HG03521 (cell line): ENCODE results near the gene BMP7.
"Not testable (repeated sequence)": the region's sequence is repeated elsewhere in the genome, so short reads cannot be mapped to it uniquely, and the experiment has no call there.

Experiments
- ATAC-seq: cut with Tn5 transposase; IDR thresholded peaks from one replicate; pipeline ENCODE4 v1.9.1; 2021; ENCODE audit warnings: mild to moderate bottlenecking, moderate library complexity; ENCODE audit not compliant: unreplicated experiment

Gene BMP7

GRCh38 chr20:57251344-57251743 lies 15.1 kb downstream of the BMP7 start:
- no peak for ATAC-seq

- ATAC-seq = no peak
Observed at GRCh38 chr20:57250607-57251343, 15.7 kb downstream of the BMP7 start.

- no peak for ATAC-seq
Observed at GRCh38 chr20:57249772-57250171, 16.7 kb downstream of the BMP7 start.

GRCh38 chr20:57249073-57249472 lies 17.4 kb downstream of the BMP7 start:
- no peak for ATAC-seq

GRCh38 chr20:57248132-57248797 lies 18.2 kb downstream of the BMP7 start:
- ATAC-seq = no peak

GRCh38 chr20:57247292-57247965 lies 19.0 kb downstream of the BMP7 start:
- no peak for ATAC-seq

GRCh38 chr20:57245997-57246396 lies 20.4 kb downstream of the BMP7 start:
- ATAC-seq = no peak

GRCh38 chr20:57244627-57245214 lies 21.7 kb downstream of the BMP7 start:
- no peak for ATAC-seq

- no peak for ATAC-seq
Observed at GRCh38 chr20:57244221-57244585, 22.2 kb downstream of the BMP7 start.

GRCh38 chr20:57243480-57244220 lies 22.8 kb downstream of the BMP7 start:
- ATAC-seq = no peak

GRCh38 chr20:57242414-57242813 lies 24.0 kb downstream of the BMP7 start:
- no peak for ATAC-seq

- ATAC-seq = no peak
Observed at GRCh38 chr20:57241363-57241991, 25.0 kb downstream of the BMP7 start.

- ATAC-seq = no peak
Observed at GRCh38 chr20:57240581-57241362, 25.7 kb downstream of the BMP7 start.

- not testable (repeated sequence) for ATAC-seq
Observed at GRCh38 chr20:57239725-57240124, 26.7 kb downstream of the BMP7 start.

GRCh38 chr20:57239324-57239723 lies 27.1 kb downstream of the BMP7 start:
- ATAC-seq = not testable (repeated sequence)

GRCh38 chr20:57238089-57238488 lies 28.4 kb downstream of the BMP7 start:
- no peak for ATAC-seq

- no peak for ATAC-seq
Observed at GRCh38 chr20:57237585-57237953, 28.9 kb downstream of the BMP7 start.

GRCh38 chr20:57236813-57237584 lies 29.4 kb downstream of the BMP7 start:
- ATAC-seq = no peak
